GM12801 (cell line): Measurements from ENCODE around the gene OR4D10.

Experiments used
- TF ChIP-seq, protein P1 (sequence below): IDR thresholded peaks from one replicate; pipeline ENCODE4 v1.5.1; 2011; ENCODE audit warnings: control low read depth; ENCODE audit not compliant: insufficient read length; ENCODE audit errors: extremely low read depth

OR4D10 gene

DNA sequence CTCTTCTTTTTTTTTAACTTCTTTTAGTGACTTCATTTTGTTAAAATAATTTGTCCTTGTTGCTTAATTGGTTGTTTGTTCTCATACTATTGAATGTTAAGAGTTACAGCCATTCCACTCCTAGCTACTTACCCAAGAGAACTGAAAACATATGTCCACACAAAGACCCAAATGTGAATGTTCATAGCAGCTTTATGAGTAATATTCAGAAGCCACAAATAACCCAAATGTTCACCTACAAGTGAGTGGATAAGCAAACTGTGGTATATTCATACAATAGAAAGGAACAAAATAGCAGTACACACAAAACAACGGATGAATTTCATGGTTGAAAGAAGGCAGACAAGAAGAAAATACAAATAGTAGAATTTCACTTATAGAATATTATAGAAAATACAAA is 28.8 kb downstream of the OR4D10 start:
- TF ChIP-seq, protein P1, sequence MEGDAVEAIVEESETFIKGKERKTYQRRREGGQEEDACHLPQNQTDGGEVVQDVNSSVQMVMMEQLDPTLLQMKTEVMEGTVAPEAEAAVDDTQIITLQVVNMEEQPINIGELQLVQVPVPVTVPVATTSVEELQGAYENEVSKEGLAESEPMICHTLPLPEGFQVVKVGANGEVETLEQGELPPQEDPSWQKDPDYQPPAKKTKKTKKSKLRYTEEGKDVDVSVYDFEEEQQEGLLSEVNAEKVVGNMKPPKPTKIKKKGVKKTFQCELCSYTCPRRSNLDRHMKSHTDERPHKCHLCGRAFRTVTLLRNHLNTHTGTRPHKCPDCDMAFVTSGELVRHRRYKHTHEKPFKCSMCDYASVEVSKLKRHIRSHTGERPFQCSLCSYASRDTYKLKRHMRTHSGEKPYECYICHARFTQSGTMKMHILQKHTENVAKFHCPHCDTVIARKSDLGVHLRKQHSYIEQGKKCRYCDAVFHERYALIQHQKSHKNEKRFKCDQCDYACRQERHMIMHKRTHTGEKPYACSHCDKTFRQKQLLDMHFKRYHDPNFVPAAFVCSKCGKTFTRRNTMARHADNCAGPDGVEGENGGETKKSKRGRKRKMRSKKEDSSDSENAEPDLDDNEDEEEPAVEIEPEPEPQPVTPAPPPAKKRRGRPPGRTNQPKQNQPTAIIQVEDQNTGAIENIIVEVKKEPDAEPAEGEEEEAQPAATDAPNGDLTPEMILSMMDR: no peak

GRCh38 chr11:59503276-59503675 is 30.2 kb downstream of the OR4D10 start, which contains the start of gene OR4D11:
Gene OR4D11, plus strand, starts transcription at chr11:59503576. Its CDS starts 0 bp downstream, at chr11:59503576.
- TF ChIP-seq, protein P1: no peak

- TF ChIP-seq, protein P1: no peak
Measured at GRCh38 chr11:59510941-59511589, 38.0 kb downstream of the OR4D10 start, which contains the start of gene OR4D9. Gene OR4D9, plus strand, starts transcription at chr11:59511539. Its CDS starts 3,374 bp downstream, at chr11:59514913.

GRCh38 chr11:59511675-59512074 is 38.6 kb downstream of the OR4D10 start:
- TF ChIP-seq, protein P1: no peak

GRCh38 chr11:59520741-59521140 is 47.6 kb downstream of the OR4D10 start:
- TF ChIP-seq, protein P1: no peak

GRCh38 chr11:59523541-59523940 is 50.4 kb downstream of the OR4D10 start:
- TF ChIP-seq, protein P1: no peak

GRCh38 chr11:59528711-59529110 is 55.6 kb downstream of the OR4D10 start:
- TF ChIP-seq, protein P1: no peak
